HepG2 (cell line): ENCODE measurements around the gene SOWAHB. TPM values are rescaled to one million over a fixed set of nuclear protein-coding genes. Genes with fewer than 3 reads are reported as not detected.

Source experiments
- ATAC-seq: fragments of 200-7000 bp; cut with Tn5 transposase; 3 replicates; pipeline ENCODE4 v1.9.1; 2020; ENCODE audit warnings: mild to moderate bottlenecking, moderate library complexity
- BruUV-seq: library from RNA; stranded (reverse); fragments of 400-500 nt; replicated peaks from 2 replicates; lab custom pipeline; 2021; lab: Mats Ljungman, UMichigan
- CTCF ChIA-PET: fragments of 300-600 bp; formaldehyde crosslinking; extraction: SDS; loops from one replicate; lab custom pipeline; 2021; ENCODE audit warnings: low total read pairs, inconsistent platforms, low intra/inter-chr PET ratio; lab: Yijun Ruan, JAX
- POLR2A ChIA-PET: fragments of 350-600 bp; sonication (Branson Sonifier 250); formaldehyde crosslinking; loops from one replicate; lab custom pipeline; 2020; ENCODE audit warnings: antibody characterized with exemption, inconsistent platforms; lab: Yijun Ruan, JAX
- DNase-seq: peaks from one replicate; pipeline ENCODE4 v3.0.0-alpha.2; 2015; ENCODE audit warnings: low spot score
- FAIRE-seq: peaks from 3 replicates; lab custom pipeline; 2011; peaks lifted over from hg19 to GRCh38; lab: Jason Lieb, UNC
- H2AFZ ChIP-seq: one replicate; pipeline ENCODE4 v1.6.1; 2011; ENCODE audit warnings: low read length, inconsistent platforms
- H3K27ac ChIP-seq: fragments of 300-600 bp; 3 replicates; pipeline ENCODE4 v1.8.0; 2011; ENCODE audit warnings: mixed run types, mild to moderate bottlenecking, mixed read lengths, low read length, inconsistent platforms; ENCODE audit not compliant: insufficient read depth; ENCODE audit errors: extremely low read length
- H3K27me3 ChIP-seq, 2 experiments: fragments of 200-600 bp in 1 of 2; 2 replicates in 1 of 2; 3 replicates in 1 of 2; pipeline versions ENCODE4 v1.6.0 to v1.8.0; 2011; ENCODE audit warnings: low read length in 2 of 2, mild to moderate bottlenecking in 2 of 2, moderate library complexity in 2 of 2, inconsistent platforms in 1 of 2; ENCODE audit not compliant: insufficient read depth in 2 of 2, control insufficient read depth in 1 of 2
- H3K36me3 ChIP-seq, 2 experiments: fragments of 200-600 bp in 1 of 2; replicated peaks in 1 of 2; 2 replicates in 1 of 2; 3 replicates in 1 of 2; pipeline versions ENCODE4 v1.5.1 to v1.8.0; 2011; ENCODE audit warnings: low read length in 2 of 2, inconsistent platforms in 1 of 2; ENCODE audit not compliant: insufficient read depth in 2 of 2, control insufficient read depth in 1 of 2
- H3K4me1 ChIP-seq: 2 replicates; pipeline ENCODE4 v1.5.1; 2012; ENCODE audit warnings: low read length, inconsistent platforms; ENCODE audit not compliant: insufficient read depth
- H3K4me2 ChIP-seq: 2 replicates; pipeline ENCODE4 v1.6.0; 2011; ENCODE audit warnings: low read depth, low read length, inconsistent platforms
- H3K4me3 ChIP-seq, 3 experiments: fragments of 200-600 bp in 1 of 3; sonication (generic), shearing (Covaris generic) in 1 of 3; replicated peaks in 1 of 3; 2 replicates each; pipeline ENCODE4 v1.5.1; 2011 to 2016; ENCODE audit warnings: low read length in 3 of 3, inconsistent platforms in 2 of 3, low read depth in 2 of 3, mild to moderate bottlenecking in 2 of 3, control low read depth in 1 of 3, mixed read lengths in 1 of 3; ENCODE audit not compliant: insufficient read depth in 1 of 3
- H3K79me2 ChIP-seq: one replicate; pipeline ENCODE4 v1.6.1; 2011; ENCODE audit warnings: low read length, inconsistent platforms; ENCODE audit not compliant: insufficient read depth
- H3K9ac ChIP-seq: 2 replicates; pipeline ENCODE4 v1.6.0; 2011; ENCODE audit warnings: mild to moderate bottlenecking, low read depth, low read length, inconsistent platforms; ENCODE audit not compliant: insufficient read depth
- H3K9me3 ChIP-seq: 2 replicates; pipeline ENCODE4 v1.5.1; 2012; ENCODE audit warnings: mild to moderate bottlenecking, low read length
- H4K20me1 ChIP-seq: 2 replicates; pipeline ENCODE4 v1.6.0; 2011; ENCODE audit warnings: inconsistent platforms, mild to moderate bottlenecking, low read length, moderate library complexity; ENCODE audit not compliant: insufficient read depth
- GATAD2A ChIP-seq: IDR thresholded peaks from 2 replicates; pipeline ENCODE4 v1.6.1; 2016
- MBD4 ChIP-seq: IDR thresholded peaks from 2 replicates; pipeline ENCODE4 v1.6.1; 2012; ENCODE audit warnings: low read length, inconsistent platforms, borderline replicate concordance
- NFKB2 ChIP-seq: sonication (generic); formaldehyde crosslinking; IDR thresholded peaks from 2 replicates; pipeline ENCODE4 v1.4.0; 2020; ENCODE audit warnings: missing genetic modification reagents, borderline replicate concordance
- SRSF4 ChIP-seq: fragments of 200-400 bp; formaldehyde crosslinking; IDR thresholded peaks from one replicate; pipeline ENCODE4 v1.6.1; 2018; ENCODE audit warnings: mild to moderate bottlenecking, low read depth, low read length, moderate library complexity; ENCODE audit not compliant: poor library complexity, severe bottlenecking
- ZEB1 ChIP-seq: IDR thresholded peaks from 2 replicates; pipeline ENCODE4 v1.6.1; 2012; ENCODE audit warnings: mild to moderate bottlenecking, low read depth, inconsistent platforms; ENCODE audit not compliant: insufficient replicate concordance
- ZNF143 ChIP-seq: sonication (generic); formaldehyde crosslinking; IDR thresholded peaks from 2 replicates; pipeline ENCODE4 v1.4.0; 2020; ENCODE audit warnings: missing genetic modification reagents
- ZNF431 ChIP-seq: sonication (generic); formaldehyde crosslinking; IDR thresholded peaks from 2 replicates; pipeline ENCODE4 v1.9.0; 2022; ENCODE audit warnings: missing genetic modification reagents, low read depth, mild to moderate bottlenecking, borderline replicate concordance
- WGBS: methylation state at CpG from one replicate; pipeline ENCODE4 v1.1.6; 2017; ENCODE audit warnings: low lambda C conversion rate; 5-methylcytosine and 5-hydroxymethylcytosine counted together
- in situ Hi-C: cut with HindIII; loops from 2 replicates; pipeline ENCODE4 v1.10.0; 2017; ENCODE audit warnings: low pct_unique_long_range_greater_than_20kb; ENCODE audit not compliant: extremely low pct_ligation_motif_present
- intact Hi-C: fragments of 100-400 bp; cut with micrococcal nuclease; formaldehyde crosslinking; loops from one replicate; pipeline ENCODE4 v1.10.0; 2022; ENCODE audit not compliant: unreplicated experiment
- polyA plus RNA-seq, 8 experiments: library from polyadenylated mRNA; depleted of rRNA in 3 of 8; stranded (reverse) in 7 of 8; unstranded in 1 of 8; fragments of >200 nt; fragmentation: Illumina TruSeq in 4 of 8; extraction: Trizol in 4 of 8; gene quantifications; 2 replicates each; pipeline versions ENCODE4 v1.2.1 to v1.2.3, GENCODE V29; 2011 to 2016; ENCODE audit warnings: low read depth in 4 of 8, missing spikeins in 1 of 8, mixed read lengths in 1 of 8; ENCODE audit not compliant: insufficient read depth in 1 of 8
- total RNA-seq, 5 experiments: library from RNA; depleted of rRNA; stranded (reverse); fragments of >200 nt; fragmentation: Illumina TruSeq; extraction: Trizol; gene quantifications; 2 replicates each; pipeline ENCODE4 v1.2.3, GENCODE V29; 2016; ENCODE audit warnings: low read depth in 1 of 5
- TF ChIP-seq, protein P1 (sequence below): sonication (generic); formaldehyde crosslinking; IDR thresholded peaks from 2 replicates; pipeline ENCODE4 v1.5.1; 2020; ENCODE audit warnings: mild to moderate bottlenecking, moderate library complexity, missing genetic modification reagents
- TF ChIP-seq, protein P2 (sequence below): sonication (generic); formaldehyde crosslinking; IDR thresholded peaks from 2 replicates; pipeline ENCODE4 v1.4.0; 2020; ENCODE audit warnings: missing genetic modification reagents
- TF ChIP-seq, protein P3 (sequence below): sonication (generic); formaldehyde crosslinking; IDR thresholded peaks from 2 replicates; pipeline ENCODE4 v1.4.0; 2020; ENCODE audit warnings: mild to moderate bottlenecking, missing genetic modification reagents
- TF ChIP-seq, protein P4 (sequence below): fragments of 450-650 bp; IDR thresholded peaks from 2 replicates; pipeline ENCODE4 v1.6.1; 2017; ENCODE audit warnings: mild to moderate bottlenecking

The SOWAHB gene
- total and polyA plus RNA-seq, 2 of the 13 experiments (the other 11 are each of a cell fraction or from before 2014, with no cell fraction given) = 0.12 to 0.51 TPM

DNA sequence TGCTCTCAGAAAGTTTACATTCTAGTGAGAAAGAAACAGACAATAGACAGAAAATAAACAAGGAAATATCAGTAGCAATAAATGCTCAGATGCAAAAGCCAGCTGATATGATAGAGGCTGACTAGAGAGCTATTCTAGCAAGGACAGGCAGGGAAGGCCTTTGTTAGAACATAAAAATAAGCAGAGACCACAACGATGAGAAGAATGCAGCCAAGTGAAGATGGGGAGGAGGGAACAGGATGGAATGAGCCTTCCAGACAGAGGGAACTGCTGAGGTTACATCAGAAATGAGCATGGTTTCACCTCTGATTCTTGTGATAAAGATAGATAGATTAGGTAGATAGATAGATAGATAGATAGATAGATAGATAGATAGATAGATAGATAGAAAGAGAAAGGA, 7.6 kb upstream of the SOWAHB start:
- CTCF ChIA-PET = no interaction called here
- Histone ChIP-seq H4K20me1 (no peaks in the 10 kb centered on the region), H3K4me2 (no peak overlapping the region), H2AFZ (no peak overlapping the region), H3K9ac (no peak overlapping the region), H3K4me3 (no peak overlapping the region), H3K36me3 (no peaks in the 10 kb centered on the region)
- no TSS peak for BruUV-seq
- in situ Hi-C loops (no loop called here), intact Hi-C loops (no loop called here)
- DNase-seq (no peak), FAIRE-seq (no peak)
- 83% methylated on average over 1 of the region's 1 CpG for WGBS
- TF ChIP-seq, protein P1, sequence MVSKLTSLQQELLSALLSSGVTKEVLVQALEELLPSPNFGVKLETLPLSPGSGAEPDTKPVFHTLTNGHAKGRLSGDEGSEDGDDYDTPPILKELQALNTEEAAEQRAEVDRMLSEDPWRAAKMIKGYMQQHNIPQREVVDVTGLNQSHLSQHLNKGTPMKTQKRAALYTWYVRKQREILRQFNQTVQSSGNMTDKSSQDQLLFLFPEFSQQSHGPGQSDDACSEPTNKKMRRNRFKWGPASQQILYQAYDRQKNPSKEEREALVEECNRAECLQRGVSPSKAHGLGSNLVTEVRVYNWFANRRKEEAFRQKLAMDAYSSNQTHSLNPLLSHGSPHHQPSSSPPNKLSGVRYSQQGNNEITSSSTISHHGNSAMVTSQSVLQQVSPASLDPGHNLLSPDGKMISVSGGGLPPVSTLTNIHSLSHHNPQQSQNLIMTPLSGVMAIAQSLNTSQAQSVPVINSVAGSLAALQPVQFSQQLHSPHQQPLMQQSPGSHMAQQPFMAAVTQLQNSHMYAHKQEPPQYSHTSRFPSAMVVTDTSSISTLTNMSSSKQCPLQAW (CRISPR knock-in tag) = no peak
- TF ChIP-seq MBD4 (no peak), ZNF143 (no peak), ZEB1 (no peak), NFKB2 (CRISPR knock-in tag) (no peak)
- TF ChIP-seq, all 625 proteins: peak for 0
- H3K9me3 ChIP-seq = peaks cover 7% of the 10 kb centered on the region
- POLR2A ChIA-PET = no interaction called here
- peaks cover 21% of the 10 kb centered on the region for H3K4me1 ChIP-seq
- no peak for ATAC-seq
- no peaks in the 10 kb centered on the region for H3K79me2 ChIP-seq
- H3K27me3 ChIP-seq = no peaks in the 10 kb centered on the region
- H3K27ac ChIP-seq = no peak overlapping the region

DNA sequence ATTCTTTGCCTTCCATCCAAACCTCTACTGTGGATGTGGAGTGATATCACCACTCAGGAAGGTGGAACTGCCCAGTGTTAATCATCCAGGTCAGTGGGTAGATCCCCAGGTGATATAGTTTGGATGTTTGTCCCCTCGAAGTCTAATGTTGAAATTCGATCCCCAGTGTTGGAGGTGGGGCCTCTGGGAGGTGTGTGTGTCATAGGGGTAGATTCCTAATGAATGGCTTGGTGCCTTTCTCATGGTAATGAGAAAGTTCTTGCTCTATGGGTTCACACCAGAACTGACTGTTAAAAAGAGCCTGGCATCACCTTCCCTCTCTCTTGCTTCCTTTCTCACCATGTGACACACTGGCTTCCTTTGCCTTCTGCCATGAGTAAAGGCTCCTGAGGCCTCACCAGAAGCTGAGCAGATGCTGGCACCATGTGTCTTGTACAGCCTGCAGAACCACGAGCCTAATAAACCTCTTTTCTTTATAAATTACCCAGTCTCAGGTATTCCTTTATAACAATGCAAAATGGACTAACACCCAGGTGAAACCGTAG, 6.8 kb upstream of the SOWAHB start:
- 64% methylated on average over 4 of the region's 4 CpGs for WGBS
- Histone ChIP-seq H4K20me1 (no peaks in the 10 kb centered on the region), H3K27me3 (no peaks in the 10 kb centered on the region), H3K4me3 (no peak overlapping the region), H3K27ac (no peak overlapping the region), H3K9ac (no peak overlapping the region), H3K36me3 (no peaks in the 10 kb centered on the region), H3K79me2 (no peaks in the 10 kb centered on the region), H3K4me2 (no peak overlapping the region), H3K4me1 (peaks cover 24% of the 10 kb centered on the region), H3K9me3 (peaks cover 7% of the 10 kb centered on the region), H2AFZ (no peak overlapping the region)
- ChIA-PET CTCF (no interaction called here), POLR2A (no interaction called here)
- in situ Hi-C loops (no loop called here), intact Hi-C loops (no loop called here)
- no TSS peak for BruUV-seq
- ATAC-seq (no peak), DNase-seq (no peak), FAIRE-seq (no peak)
- TF ChIP-seq, protein P2, sequence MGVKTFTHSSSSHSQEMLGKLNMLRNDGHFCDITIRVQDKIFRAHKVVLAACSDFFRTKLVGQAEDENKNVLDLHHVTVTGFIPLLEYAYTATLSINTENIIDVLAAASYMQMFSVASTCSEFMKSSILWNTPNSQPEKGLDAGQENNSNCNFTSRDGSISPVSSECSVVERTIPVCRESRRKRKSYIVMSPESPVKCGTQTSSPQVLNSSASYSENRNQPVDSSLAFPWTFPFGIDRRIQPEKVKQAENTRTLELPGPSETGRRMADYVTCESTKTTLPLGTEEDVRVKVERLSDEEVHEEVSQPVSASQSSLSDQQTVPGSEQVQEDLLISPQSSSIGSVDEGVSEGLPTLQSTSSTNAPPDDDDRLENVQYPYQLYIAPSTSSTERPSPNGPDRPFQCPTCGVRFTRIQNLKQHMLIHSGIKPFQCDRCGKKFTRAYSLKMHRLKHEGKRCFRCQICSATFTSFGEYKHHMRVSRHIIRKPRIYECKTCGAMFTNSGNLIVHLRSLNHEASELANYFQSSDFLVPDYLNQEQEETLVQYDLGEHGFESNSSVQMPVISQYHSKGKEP (CRISPR knock-in tag) = no peak
- TF ChIP-seq, protein P3, sequence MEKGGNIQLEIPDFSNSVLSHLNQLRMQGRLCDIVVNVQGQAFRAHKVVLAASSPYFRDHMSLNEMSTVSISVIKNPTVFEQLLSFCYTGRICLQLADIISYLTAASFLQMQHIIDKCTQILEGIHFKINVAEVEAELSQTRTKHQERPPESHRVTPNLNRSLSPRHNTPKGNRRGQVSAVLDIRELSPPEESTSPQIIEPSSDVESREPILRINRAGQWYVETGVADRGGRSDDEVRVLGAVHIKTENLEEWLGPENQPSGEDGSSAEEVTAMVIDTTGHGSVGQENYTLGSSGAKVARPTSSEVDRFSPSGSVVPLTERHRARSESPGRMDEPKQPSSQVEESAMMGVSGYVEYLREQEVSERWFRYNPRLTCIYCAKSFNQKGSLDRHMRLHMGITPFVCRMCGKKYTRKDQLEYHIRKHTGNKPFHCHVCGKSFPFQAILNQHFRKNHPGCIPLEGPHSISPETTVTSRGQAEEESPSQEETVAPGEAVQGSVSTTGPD (CRISPR knock-in tag) = no peak
- TF ChIP-seq GATAD2A (CRISPR knock-in tag) (no peak), ZNF431 (CRISPR knock-in tag) (no peak), SRSF4 (no peak)
- TF ChIP-seq, protein P4, sequence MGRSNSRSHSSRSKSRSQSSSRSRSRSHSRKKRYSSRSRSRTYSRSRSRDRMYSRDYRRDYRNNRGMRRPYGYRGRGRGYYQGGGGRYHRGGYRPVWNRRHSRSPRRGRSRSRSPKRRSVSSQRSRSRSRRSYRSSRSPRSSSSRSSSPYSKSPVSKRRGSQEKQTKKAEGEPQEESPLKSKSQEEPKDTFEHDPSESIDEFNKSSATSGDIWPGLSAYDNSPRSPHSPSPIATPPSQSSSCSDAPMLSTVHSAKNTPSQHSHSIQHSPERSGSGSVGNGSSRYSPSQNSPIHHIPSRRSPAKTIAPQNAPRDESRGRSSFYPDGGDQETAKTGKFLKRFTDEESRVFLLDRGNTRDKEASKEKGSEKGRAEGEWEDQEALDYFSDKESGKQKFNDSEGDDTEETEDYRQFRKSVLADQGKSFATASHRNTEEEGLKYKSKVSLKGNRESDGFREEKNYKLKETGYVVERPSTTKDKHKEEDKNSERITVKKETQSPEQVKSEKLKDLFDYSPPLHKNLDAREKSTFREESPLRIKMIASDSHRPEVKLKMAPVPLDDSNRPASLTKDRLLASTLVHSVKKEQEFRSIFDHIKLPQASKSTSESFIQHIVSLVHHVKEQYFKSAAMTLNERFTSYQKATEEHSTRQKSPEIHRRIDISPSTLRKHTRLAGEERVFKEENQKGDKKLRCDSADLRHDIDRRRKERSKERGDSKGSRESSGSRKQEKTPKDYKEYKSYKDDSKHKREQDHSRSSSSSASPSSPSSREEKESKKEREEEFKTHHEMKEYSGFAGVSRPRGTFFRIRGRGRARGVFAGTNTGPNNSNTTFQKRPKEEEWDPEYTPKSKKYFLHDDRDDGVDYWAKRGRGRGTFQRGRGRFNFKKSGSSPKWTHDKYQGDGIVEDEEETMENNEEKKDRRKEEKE = no peak
